HG02938 (cell line): ENCODE results near the gene MAP3K3.

Source experiments
- ATAC-seq: cut with Tn5 transposase; IDR thresholded peaks from one replicate; pipeline ENCODE4 v1.9.1; 2021; ENCODE audit warnings: mild to moderate bottlenecking, moderate library complexity; ENCODE audit not compliant: unreplicated experiment

MAP3K3 gene

GRCh38 chr17:63692195-63692816, 70.1 kb downstream of the MAP3K3 start:
- no peak for ATAC-seq

- no peak for ATAC-seq
Measured at GRCh38 chr17:63693411-63694113, 71.3 kb downstream of the MAP3K3 start.

DNA sequence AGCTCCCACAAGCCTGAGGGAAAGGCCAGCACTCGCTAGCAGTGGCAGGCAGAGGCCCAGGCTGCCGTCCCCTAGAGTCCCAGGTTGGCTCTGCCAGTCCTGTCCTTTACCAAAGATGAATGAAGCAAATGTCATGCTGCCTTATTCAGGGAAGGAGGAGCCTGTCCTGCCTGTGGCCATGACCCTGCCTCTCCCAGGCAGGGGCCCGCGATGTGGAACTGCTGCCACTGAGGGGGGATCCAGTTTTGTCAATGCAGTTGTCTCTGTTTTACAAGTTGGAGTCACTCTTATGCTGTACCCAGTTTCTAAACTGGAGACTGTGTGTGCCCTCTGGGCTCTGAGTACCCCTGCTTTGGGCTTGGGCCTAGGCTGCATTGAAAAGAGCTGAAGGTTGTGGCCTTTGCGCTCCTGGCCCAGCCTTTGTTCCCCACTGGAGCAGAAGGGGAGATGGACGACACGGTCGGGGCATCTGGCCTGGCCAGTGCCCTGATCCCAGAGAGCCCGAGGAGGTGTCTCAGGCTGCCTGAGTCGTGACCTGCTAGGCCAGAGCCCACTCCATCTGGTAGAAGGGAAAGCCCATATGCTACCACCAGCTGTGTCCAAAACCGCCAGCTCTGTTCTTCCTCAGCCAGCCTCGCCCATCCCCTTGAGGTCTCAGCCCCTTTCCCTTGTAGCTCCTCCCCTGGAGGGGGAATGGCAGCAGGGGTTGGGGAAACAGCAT, 72.2 kb downstream of the MAP3K3 start:
- no peak for ATAC-seq

GRCh38 chr17:63694950-63695773, 72.9 kb downstream of the MAP3K3 start:
- no peak for ATAC-seq

DNA sequence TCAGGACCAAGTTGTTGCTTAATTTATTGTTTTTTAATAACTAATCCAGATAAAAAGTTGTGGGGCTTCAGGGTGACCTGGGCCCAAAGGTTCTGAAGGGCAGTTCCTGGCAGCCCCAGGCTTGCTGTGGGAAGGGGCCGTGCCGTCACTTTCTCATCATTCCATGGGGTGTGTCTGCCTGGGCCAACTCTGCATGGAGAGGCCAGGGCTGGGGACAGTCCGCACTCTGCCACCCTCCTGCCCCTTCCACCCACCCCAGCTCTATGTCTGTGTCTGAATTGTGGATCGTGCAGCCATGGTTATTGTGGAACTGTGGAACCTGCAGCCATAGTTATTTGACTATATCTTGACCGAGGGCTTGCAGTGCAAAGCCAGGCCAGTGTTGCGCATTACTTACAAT, 73.7 kb downstream of the MAP3K3 start:
- ATAC-seq, result no peak

DNA sequence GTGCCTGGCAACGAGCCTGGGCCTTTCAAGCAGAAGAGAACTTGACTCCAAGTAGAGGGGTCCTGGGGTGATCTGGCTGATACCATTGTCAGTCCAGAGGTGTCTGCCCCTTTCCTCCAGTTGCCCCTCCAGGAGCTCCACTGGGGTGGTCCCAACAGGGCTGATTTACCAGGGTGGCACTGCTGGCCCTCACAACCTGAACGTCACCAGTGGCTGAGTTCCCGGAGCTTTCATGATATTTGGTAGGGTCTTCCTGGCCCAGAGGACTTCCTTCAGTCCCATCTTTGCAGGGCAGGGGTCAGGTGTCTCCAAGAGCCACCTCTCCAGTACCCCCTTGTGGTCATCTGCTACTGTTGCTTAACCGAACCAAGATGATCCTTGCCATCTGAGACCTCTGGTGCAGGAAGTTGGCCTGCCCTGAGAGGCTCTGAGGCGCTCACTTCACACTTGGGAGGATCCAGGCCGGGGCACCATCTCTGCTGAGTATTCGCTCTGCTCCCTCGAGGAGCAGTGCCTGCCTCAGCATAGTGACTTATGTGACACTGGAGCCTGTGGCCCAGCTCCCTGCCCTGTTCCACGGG, 74.3 kb downstream of the MAP3K3 start:
- no peak for ATAC-seq

GRCh38 chr17:63697341-63698286, 75.4 kb downstream of the MAP3K3 start:
- no peak for ATAC-seq

- no peak for ATAC-seq
Measured at GRCh38 chr17:63698381-63698885, 76.2 kb downstream of the MAP3K3 start.

DNA sequence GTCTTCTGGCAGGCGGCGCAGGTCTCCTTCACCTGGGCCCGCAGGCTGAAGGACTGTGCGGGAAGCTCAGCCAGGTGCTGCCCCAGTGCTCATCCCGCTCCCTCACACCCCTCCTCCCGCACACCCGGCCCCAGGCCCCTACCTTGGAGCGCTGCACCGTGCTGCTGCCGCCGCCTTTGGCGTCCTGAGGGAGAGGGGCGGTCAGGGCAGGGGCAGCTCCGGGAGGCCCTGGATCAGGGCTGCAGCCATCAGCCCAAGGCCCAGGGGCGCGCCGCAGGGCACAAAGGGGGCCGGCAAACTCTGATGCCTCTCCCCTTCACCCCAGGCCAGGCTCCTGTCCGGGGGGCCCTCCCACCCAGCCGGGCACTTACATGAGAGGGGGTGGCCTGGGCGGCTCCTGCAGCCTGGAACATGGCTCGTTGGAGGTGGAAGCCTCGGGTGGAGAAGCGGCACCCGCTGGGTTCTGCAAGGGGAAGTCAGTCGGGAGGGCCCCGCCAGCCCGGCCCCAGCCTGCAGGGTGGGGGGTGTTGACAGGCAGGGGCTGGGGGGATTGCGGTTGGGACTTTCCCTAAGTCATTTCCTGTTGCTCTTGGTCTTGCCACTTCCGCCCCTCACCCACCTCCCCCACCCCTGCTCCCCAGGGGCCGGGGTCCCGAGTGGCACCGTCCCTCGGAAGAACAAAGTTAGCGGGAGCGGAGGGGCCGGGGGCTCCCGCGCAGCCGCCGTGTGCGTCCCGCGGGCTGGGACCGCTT, 76.8 kb downstream of the MAP3K3 start:
- no peak for ATAC-seq

DNA sequence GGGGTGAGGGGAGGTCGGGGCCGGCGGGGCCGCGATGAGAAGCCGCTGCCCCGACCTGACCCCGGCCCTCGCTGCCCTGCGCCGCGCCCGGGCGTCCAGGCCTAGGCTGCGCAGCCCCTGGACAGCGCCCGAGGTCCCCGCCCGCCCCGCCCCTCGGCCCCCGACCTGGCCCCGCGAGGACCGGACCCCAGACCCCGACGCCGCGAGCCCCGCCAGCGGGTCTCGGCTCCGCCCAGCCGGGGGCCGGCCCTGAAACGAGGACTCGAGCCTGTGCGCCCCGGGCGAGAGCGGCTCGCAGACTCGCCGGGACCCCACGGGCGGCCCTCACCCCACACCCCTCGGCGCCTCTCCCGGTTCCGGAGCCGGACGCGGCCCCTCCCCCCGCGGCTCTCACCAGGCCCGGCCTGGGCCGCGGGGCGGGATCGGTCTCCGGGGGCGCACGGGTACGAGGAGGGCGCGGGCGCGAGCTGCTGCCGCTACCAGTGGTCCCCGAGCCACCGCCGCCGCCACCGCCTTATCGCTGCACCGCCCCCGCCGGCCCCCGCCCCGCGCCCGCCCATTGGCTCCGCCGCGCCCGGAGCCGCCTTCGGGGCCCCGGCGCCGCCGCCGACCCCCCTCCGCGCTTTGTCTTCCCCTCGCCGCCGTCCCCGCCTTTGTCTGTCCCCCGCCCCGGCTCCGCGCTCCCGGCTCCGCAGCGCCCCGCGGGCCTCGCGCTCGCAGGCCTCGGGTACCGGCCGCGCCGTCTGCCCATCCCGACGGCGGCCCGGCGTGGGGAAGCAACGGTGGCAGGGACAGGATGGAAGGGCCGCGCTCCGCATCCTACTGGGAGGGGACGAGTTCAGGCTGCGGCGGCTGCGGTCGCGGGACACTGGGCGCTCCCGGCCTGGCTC, 77.7 kb downstream of the MAP3K3 start, which contains the start of gene LIMD2:
Gene LIMD2 (minus strand): TSS at position 488 of the 890 bp plus-strand sequence. CDS start 827 bp downstream, outside the sequence.
- no peak for ATAC-seq

DNA sequence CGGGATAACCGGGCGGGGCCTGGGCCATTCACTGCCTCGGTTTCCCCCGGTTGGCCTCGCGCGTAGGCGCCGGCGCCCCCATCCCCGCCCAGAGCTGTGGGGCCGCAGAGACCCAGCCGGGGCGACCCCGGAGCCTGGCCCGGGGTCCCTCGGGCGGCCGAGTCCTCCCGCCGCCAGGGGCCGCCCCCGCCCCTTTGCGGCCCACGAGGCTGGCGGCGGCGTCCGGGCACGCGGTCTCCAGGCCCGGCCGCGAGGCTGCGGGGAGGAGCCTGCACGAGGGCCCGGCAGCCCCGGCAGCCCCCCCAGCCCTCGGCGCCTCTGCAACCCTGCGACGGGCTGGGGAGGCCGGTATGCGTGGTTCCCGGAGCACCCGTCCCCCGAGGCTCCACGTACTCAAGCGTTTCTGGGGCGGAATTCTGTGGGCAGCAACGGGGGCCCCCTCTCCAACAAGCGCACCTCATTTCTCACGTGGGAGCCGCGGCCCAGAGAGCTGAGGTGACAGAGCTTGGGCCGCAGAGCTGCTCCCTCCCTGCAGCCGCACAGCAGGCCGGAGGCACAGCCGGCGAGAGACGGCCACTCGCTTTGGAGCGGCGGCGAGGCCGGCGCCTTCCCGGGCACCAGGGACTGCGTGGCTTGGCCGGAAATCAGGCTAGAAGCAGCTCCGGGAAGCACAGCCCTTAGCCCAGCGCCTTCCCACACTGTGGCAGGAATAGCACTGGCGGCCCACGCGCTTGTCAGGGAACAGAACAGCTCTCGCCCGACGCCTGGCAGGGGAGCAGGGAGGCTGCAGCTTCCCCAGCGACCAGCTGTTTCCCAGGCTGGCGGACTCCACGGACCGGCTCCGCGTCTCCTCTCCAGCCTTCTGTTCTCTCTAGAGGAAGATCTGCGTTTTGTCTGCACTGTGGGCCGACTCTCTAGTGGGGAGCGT, 78.6 kb downstream of the MAP3K3 start:
- ATAC-seq, result no peak

- no peak for ATAC-seq
Measured at GRCh38 chr17:63701456-63701820, 79.2 kb downstream of the MAP3K3 start.

DNA sequence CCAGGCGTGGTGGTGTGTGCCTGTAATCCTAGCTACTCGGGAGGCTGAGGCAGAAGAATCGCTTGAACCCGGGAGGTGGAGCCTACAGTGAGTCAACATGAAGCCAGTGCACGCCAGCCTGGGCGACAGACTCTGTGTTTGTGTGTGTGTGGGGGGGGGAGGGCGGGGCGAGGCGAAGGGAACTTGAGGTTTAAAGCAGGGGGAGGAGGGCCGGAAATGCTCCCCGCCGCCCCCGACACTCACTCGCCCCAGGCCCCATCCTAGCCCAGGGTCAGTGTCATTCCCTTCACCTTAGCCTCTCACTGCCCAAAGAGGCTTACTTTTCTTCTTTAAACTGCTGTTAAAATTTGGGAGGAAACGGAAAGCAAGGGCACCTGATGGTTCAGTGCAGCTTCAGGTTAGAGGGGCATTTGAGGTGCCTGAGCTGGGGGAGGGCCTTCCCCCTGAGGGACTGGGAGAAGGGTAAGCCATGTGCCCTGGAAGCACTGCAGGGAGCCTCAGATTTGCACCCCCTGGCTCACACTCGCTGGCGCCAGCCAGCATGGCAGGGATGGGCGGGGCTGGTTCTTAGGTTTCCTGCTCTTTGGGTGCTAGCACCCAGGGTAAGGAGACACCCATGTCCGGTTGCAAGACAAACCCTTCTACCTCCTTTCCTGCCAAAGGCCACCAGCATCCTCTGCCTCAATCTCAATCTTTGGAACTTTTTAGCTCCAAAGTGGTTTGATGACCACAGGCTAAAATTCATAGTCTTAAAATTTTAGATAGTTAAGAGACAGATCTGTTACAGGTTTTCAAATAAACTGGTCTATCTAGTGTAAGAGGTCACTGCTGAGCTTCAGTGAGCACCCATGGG, 79.9 kb downstream of the MAP3K3 start:
- ATAC-seq, result no peak

- ATAC-seq, result no peak
Measured at GRCh38 chr17:63702721-63703015, 80.5 kb downstream of the MAP3K3 start.

DNA sequence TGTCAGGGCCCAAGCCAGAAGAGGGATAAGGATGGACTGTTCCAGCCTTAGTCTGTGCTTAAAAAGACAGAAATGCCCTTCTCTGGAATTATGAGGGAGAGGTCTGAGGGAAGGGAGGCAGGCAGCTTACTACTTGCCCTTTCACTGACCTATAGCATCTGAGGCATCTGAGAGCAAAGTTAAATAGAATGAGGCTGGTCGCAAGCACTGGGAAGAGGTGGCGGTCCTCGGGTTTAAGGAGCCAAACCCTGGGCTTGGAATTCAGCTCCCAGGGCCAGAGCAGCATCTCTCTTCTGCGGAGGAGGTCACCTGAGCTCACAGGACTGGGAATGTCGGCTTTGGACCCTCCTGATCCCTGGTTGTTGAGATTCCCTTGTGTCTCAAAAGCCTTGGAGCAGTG, 80.8 kb downstream of the MAP3K3 start:
- no peak for ATAC-seq
